Karpas-422 (cell line): ENCODE data around the gene PHPT1. TPM values are rescaled to one million over a fixed set of nuclear protein-coding genes. Genes with fewer than 3 reads are reported as not detected.

ENCODE experiments used
- DNase-seq: peaks from one replicate; pipeline ENCODE4 v3.0.0-alpha.2; 2015
- H2AFZ ChIP-seq: fragments of 200-600 bp; sonication (generic); 2 replicates; pipeline ENCODE4 v1.6.1; 2014; ENCODE audit warnings: antibody characterized with exemption, low read length, mixed read lengths
- H3K27ac ChIP-seq: fragments of 200-600 bp; sonication (generic); 2 replicates; pipeline ENCODE4 v1.5.1; 2014; ENCODE audit warnings: mild to moderate bottlenecking, low read length, moderate library complexity
- H3K27me3 ChIP-seq: fragments of 200-600 bp; sonication (generic); 2 replicates; pipeline ENCODE4 v1.6.1; 2014; ENCODE audit warnings: low read length, mixed read lengths
- H3K36me3 ChIP-seq: fragments of 200-600 bp; sonication (generic); 2 replicates; pipeline ENCODE4 v1.6.1; 2014; ENCODE audit warnings: low read length, mixed read lengths; ENCODE audit not compliant: insufficient read depth
- H3K4me1 ChIP-seq: fragments of 200-600 bp; sonication (generic); 2 replicates; pipeline ENCODE4 v1.6.1; 2014; ENCODE audit warnings: mild to moderate bottlenecking, low read length, mixed read lengths
- H3K4me2 ChIP-seq: fragments of 200-600 bp; sonication (generic); 2 replicates; pipeline ENCODE4 v1.6.1; 2014; ENCODE audit warnings: low read length, low read depth, mild to moderate bottlenecking; ENCODE audit not compliant: poor library complexity, severe bottlenecking
- H3K4me3 ChIP-seq: fragments of 200-600 bp; sonication (generic); 2 replicates; pipeline ENCODE4 v1.5.1; 2014; ENCODE audit warnings: mild to moderate bottlenecking, antibody characterized with exemption, low read length, mixed read lengths
- H3K79me2 ChIP-seq: fragments of 200-600 bp; sonication (generic); 2 replicates; pipeline ENCODE4 v1.6.1; 2014; ENCODE audit warnings: mild to moderate bottlenecking, low read length, mixed read lengths
- H3K9ac ChIP-seq: fragments of 200-600 bp; sonication (generic); 2 replicates; pipeline ENCODE4 v1.6.0; 2014; ENCODE audit warnings: low read length
- H3K9me2 ChIP-seq: fragments of 200-600 bp; sonication (generic), shearing (Covaris generic); replicated peaks from 2 replicates; pipeline ENCODE4 v1.6.0; 2014; ENCODE audit warnings: mild to moderate bottlenecking, low read length, moderate library complexity; ENCODE audit not compliant: insufficient read depth
- H3K9me3 ChIP-seq: fragments of 300-700, 200-600 bp; sonication (generic); 2 replicates; pipeline ENCODE4 v1.6.1; 2014; ENCODE audit warnings: low read length, mixed read lengths
- H4K20me1 ChIP-seq: fragments of 200-600 bp; sonication (generic); 2 replicates; pipeline ENCODE4 v1.6.1; 2014; ENCODE audit warnings: mild to moderate bottlenecking, antibody characterized with exemption, low read length, low read depth; ENCODE audit not compliant: insufficient read depth
- total RNA-seq: library from RNA; depleted of rRNA; stranded (reverse); fragments of >200 nt; shearing (Covaris generic); gene quantifications from 2 replicates; pipeline ENCODE4 v1.2.3, GENCODE V29; 2014; ENCODE audit warnings: low replicate concordance

PHPT1 gene
- total RNA-seq, 1 experiment from 2014 or later, result 82.5 TPM

- Histone ChIP-seq H3K79me2 (no peaks in the 10 kb centered on the region), H3K27me3 (no peaks in the 10 kb centered on the region), H3K9me3 (no peaks in the 10 kb centered on the region), H3K9me2 (no peaks in the 10 kb centered on the region), H4K20me1 (peaks cover 13% of the 10 kb centered on the region), H3K27ac (no peak overlapping the region), H3K9ac (no peak overlapping the region), H3K4me3 (no peak overlapping the region), H3K36me3 (peaks cover 3% of the 10 kb centered on the region; the same call in 1 of the 2 replicates), H2AFZ (no peak overlapping the region), H3K4me2 (no peak overlapping the region), H3K4me1 (peaks cover 9% of the 10 kb centered on the region)
- no peak for DNase-seq
Observed at GRCh38 chr9:136854113-136854841, 5.1 kb downstream of the PHPT1 start.

DNA sequence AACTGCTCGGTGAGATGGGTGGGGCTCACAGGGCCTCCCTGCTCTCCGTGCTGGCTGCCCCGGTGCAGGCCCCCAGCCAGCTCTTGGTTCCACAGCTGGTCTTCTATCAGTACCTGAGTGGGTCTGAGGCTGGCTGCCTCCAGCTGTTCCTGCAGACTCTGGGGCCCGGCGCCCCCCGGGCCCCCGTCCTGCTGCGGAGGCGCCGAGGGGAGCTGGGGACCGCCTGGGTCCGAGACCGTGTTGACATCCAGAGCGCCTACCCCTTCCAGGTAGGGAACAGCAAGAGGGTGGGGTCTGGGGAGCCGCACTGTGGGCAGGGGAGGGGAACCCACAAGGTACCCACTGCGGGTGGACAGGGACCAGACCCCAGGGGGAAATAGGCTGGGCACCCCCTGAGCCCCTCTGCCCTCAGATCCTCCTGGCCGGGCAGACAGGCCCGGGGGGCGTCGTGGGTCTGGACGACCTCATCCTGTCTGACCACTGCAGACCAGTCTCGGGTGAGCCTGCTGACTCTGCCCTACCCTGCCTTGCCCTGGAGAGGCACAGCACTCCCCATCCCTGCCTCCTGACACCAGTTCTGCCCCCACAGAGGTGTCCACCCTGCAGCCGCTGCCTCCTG is 5.7 kb downstream of the PHPT1 start:
- no peak overlapping the region for H3K4me2 ChIP-seq
- no peaks in the 10 kb centered on the region for H3K9me2 ChIP-seq
- H4K20me1 ChIP-seq, result peaks cover 10% of the 10 kb centered on the region
- H3K27me3 ChIP-seq, result no peaks in the 10 kb centered on the region
- no peak overlapping the region for H3K4me3 ChIP-seq
- H3K27ac ChIP-seq, result no peak overlapping the region
- H3K79me2 ChIP-seq, result no peaks in the 10 kb centered on the region
- peaks cover 3% of the 10 kb centered on the region; the same call in 1 of the 2 replicates for H3K36me3 ChIP-seq
- H3K9me3 ChIP-seq, result no peaks in the 10 kb centered on the region
- H2AFZ ChIP-seq, result no peak overlapping the region
- no peak overlapping the region for H3K9ac ChIP-seq
- no peak for DNase-seq
- H3K4me1 ChIP-seq, result peaks cover 10% of the 10 kb centered on the region

DNA sequence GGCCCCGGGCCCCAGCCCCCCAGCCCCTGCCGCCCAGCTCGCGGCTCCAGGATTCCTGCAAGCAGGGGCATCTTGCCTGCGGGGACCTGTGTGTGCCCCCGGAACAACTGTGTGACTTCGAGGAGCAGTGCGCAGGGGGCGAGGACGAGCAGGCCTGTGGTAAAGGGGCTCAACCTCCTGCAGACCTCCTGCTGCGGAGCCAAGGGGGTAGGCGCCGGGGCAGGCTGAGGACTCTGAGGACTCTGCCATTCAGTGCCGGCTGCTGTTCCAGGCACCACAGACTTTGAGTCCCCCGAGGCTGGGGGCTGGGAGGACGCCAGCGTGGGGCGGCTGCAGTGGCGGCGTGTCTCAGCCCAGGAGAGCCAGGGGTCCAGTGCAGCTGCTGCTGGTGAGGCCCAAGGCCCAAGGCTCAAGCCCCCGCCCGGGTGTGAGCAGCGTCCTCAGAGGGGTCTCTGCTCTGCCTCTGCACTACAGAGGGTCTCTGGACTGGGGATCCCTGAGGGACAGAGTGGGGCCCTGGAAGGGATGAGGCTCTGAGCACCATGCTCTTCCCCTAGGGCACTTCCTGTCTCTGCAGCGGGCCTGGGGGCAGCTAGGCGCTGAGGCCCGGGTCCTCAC is 6.4 kb downstream of the PHPT1 start:
- H3K79me2 ChIP-seq, result no peaks in the 10 kb centered on the region
- H2AFZ ChIP-seq, result no peak overlapping the region
- DNase-seq, result no peak
- no peaks in the 10 kb centered on the region for H3K27me3 ChIP-seq
- no peak overlapping the region for H3K4me2 ChIP-seq
- H4K20me1 ChIP-seq, result peaks cover 3% of the 10 kb centered on the region; the same call in 1 of the 2 replicates
- H3K9ac ChIP-seq, result no peak overlapping the region
- H3K27ac ChIP-seq, result no peak overlapping the region
- H3K9me3 ChIP-seq, result no peaks in the 10 kb centered on the region
- H3K36me3 ChIP-seq, result peaks cover 3% of the 10 kb centered on the region; the same call in 1 of the 2 replicates
- H3K4me3 ChIP-seq, result no peak overlapping the region
- no peaks in the 10 kb centered on the region for H3K9me2 ChIP-seq
- H3K4me1 ChIP-seq, result peaks cover 5% of the 10 kb centered on the region

- Histone ChIP-seq H3K9ac (no peak overlapping the region), H3K79me2 (no peaks in the 10 kb centered on the region), H3K9me2 (no peaks in the 10 kb centered on the region), H4K20me1 (no peaks in the 10 kb centered on the region), H3K9me3 (no peaks in the 10 kb centered on the region), H3K36me3 (no peaks in the 10 kb centered on the region), H2AFZ (no peak overlapping the region), H3K27ac (no peak overlapping the region), H3K4me2 (no peak overlapping the region), H3K4me3 (no peak overlapping the region), H3K27me3 (no peaks in the 10 kb centered on the region), H3K4me1 (peaks cover 5% of the 10 kb centered on the region)
- DNase-seq, result no peak
Observed at GRCh38 chr9:136856079-136856476, 6.9 kb downstream of the PHPT1 start.

DNA sequence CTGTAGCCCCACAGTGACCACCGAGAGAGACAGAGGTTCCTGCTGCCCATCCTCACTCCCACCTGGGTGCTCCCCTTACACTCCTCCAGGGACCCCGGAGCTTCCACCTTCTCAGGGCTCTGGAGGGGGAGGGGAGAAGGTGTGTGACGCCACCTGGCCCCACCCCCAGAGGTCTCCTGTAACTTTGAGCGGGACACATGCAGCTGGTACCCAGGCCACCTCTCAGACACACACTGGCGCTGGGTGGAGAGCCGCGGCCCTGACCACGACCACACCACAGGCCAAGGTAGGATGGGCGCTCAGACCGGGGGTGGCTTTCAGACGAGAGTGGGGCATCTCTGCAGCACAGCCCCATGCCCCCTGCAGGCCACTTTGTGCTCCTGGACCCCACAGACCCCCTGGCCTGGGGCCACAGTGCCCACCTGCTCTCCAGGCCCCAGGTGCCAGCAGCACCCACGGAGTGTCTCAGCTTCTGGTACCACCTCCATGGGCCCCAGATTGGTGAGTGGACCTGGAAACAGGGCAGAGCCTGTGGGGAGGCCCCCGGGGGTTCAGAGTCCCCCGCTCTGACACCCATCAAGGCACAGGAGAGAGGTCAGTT is 7.4 kb downstream of the PHPT1 start:
- Histone ChIP-seq H3K27me3 (no peaks in the 10 kb centered on the region), H3K4me3 (no peak overlapping the region), H3K9me3 (no peaks in the 10 kb centered on the region), H2AFZ (no peak overlapping the region), H3K9me2 (no peaks in the 10 kb centered on the region), H3K9ac (no peak overlapping the region), H3K36me3 (no peaks in the 10 kb centered on the region), H3K79me2 (no peaks in the 10 kb centered on the region), H4K20me1 (no peaks in the 10 kb centered on the region), H3K4me2 (no peak overlapping the region), H3K27ac (no peak overlapping the region), H3K4me1 (peaks cover 5% of the 10 kb centered on the region)
- no peak for DNase-seq

DNA sequence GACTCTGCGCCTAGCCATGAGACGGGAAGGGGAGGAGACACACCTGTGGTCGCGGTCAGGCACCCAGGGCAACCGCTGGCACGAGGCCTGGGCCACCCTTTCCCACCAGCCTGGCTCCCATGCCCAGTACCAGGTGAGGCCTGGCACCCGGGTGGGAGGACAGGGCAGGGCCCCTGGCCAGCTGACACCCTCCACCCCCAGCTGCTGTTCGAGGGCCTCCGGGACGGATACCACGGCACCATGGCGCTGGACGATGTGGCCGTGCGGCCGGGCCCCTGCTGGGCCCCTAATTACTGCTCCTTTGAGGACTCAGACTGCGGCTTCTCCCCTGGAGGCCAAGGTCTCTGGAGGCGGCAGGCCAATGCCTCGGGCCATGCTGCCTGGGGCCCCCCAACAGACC is 8.0 kb downstream of the PHPT1 start:
- H3K9ac ChIP-seq, result no peak overlapping the region
- no peaks in the 10 kb centered on the region for H3K9me3 ChIP-seq
- no peak for DNase-seq
- H3K9me2 ChIP-seq, result no peaks in the 10 kb centered on the region
- no peaks in the 10 kb centered on the region for H3K79me2 ChIP-seq
- no peaks in the 10 kb centered on the region for H3K27me3 ChIP-seq
- H3K4me2 ChIP-seq, result no peak overlapping the region
- no peak overlapping the region for H3K27ac ChIP-seq
- peaks cover 5% of the 10 kb centered on the region for H3K4me1 ChIP-seq
- no peaks in the 10 kb centered on the region for H4K20me1 ChIP-seq
- H2AFZ ChIP-seq, result no peak overlapping the region
- H3K4me3 ChIP-seq, result no peak overlapping the region
- H3K36me3 ChIP-seq, result no peaks in the 10 kb centered on the region

GRCh38 chr9:136857581-136858412 is 8.6 kb downstream of the PHPT1 start:
- Histone ChIP-seq H3K9ac (no peak overlapping the region), H3K36me3 (no peaks in the 10 kb centered on the region), H2AFZ (no peak overlapping the region), H3K4me3 (no peak overlapping the region), H3K4me2 (no peak overlapping the region), H3K9me3 (no peaks in the 10 kb centered on the region), H4K20me1 (no peaks in the 10 kb centered on the region), H3K9me2 (no peaks in the 10 kb centered on the region), H3K79me2 (no peaks in the 10 kb centered on the region), H3K27me3 (no peaks in the 10 kb centered on the region), H3K4me1 (peaks cover 5% of the 10 kb centered on the region), H3K27ac (no peak overlapping the region)
- DNase-seq, result no peak
